ENCODE results near the gene HOXD10.

DNA sequence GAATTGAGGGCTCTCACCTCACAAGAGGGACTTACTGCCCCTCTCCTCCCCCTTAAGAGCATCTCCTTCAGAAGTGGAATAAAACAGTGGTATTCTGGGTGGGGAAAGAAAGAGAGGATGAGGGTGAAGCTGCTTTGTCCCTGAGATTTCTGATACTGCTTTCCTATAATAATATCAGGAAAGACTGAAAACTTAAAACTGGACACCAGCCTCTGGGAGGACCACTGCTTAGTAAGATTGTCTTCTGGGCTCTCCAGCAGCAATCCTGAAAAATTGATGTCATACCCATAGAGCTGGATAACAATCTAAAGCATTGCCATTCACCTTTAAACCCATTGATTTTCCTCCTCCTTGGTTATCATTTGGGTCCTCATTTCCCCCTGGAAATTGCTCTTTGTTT is 30.1 kb downstream of the HOXD10 start:
- TF ChIP-seq FOXJ3 (CRISPR knock-in tag; IDR thresholded peaks at IDR 0.05) (no peak), ZNF274 (IDR thresholded peaks at IDR 0.05; ENCODE audit: borderline replicate concordance, low read depth, low read length) (no peak), POLR2A (conservative IDR thresholded peaks at IDR 0.05) (no peak), RAD21 (CRISPR knock-in tag; conservative IDR thresholded peaks at IDR 0.05 in 1 of 2, IDR thresholded peaks at IDR 0.05 in 1 of 2) (no peak), CTCF (IDR thresholded peaks at IDR 0.05 in 2 of 3, conservative IDR thresholded peaks at IDR 0.05 in 1 of 3; ENCODE audit: insufficient read depth in 2 of 3, low read depth in 1 of 3, low read length in 3 of 3) (no peak), MCM7 (IDR thresholded peaks at IDR 0.05) (no peak), TCF7L2 (IDR thresholded peaks at IDR 0.05; ENCODE audit: low read depth, low read length) (no peak), PHF8 (IDR thresholded peaks at IDR 0.05; ENCODE audit: borderline replicate concordance, low read length) (no peak)
- TF ChIP-seq, protein P1, sequence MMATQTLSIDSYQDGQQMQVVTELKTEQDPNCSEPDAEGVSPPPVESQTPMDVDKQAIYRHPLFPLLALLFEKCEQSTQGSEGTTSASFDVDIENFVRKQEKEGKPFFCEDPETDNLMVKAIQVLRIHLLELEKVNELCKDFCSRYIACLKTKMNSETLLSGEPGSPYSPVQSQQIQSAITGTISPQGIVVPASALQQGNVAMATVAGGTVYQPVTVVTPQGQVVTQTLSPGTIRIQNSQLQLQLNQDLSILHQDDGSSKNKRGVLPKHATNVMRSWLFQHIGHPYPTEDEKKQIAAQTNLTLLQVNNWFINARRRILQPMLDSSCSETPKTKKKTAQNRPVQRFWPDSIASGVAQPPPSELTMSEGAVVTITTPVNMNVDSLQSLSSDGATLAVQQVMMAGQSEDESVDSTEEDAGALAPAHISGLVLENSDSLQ (IDR thresholded peaks at IDR 0.05), result no peak
- TF ChIP-seq, protein P2, sequence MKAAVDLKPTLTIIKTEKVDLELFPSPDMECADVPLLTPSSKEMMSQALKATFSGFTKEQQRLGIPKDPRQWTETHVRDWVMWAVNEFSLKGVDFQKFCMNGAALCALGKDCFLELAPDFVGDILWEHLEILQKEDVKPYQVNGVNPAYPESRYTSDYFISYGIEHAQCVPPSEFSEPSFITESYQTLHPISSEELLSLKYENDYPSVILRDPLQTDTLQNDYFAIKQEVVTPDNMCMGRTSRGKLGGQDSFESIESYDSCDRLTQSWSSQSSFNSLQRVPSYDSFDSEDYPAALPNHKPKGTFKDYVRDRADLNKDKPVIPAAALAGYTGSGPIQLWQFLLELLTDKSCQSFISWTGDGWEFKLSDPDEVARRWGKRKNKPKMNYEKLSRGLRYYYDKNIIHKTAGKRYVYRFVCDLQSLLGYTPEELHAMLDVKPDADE (conservative IDR thresholded peaks at IDR 0.05; ENCODE audit: control insufficient read depth, low read depth, low read length), result no peak
